Skeletal muscle tissue (tissue), 4 donors: ENCODE measurements around the gene OR2V2. TPM values are rescaled to one million over a fixed set of nuclear protein-coding genes. Genes with fewer than 3 reads are reported as not detected.
"Not testable (repeated sequence)": the region's sequence is repeated elsewhere in the genome, so short reads cannot be mapped to it uniquely, and the experiment has no call there.

Experiments used
- H3K27ac ChIP-seq: one replicate; pipeline ENCODE4 v1.7.0; 2013; ENCODE audit warnings: mild to moderate bottlenecking, low read depth, low read length, inconsistent platforms
- H3K27me3 ChIP-seq, 3 donors: one replicate each; pipeline ENCODE4 v1.7.0; 2013; ENCODE audit warnings: low read length in 3 of 3; ENCODE audit not compliant: control insufficient read depth in 3 of 3, insufficient read depth in 3 of 3
- H3K36me3 ChIP-seq, 3 donors: one replicate each; pipeline ENCODE4 v1.7.0; 2013; ENCODE audit warnings: low read length in 3 of 3; ENCODE audit not compliant: control insufficient read depth in 3 of 3, insufficient read depth in 3 of 3
- H3K4me1 ChIP-seq, 3 donors: one replicate each; pipeline ENCODE4 v1.7.0; 2013; ENCODE audit warnings: low read length in 3 of 3, mild to moderate bottlenecking in 3 of 3; ENCODE audit not compliant: control insufficient read depth in 3 of 3, insufficient read depth in 3 of 3
- H3K4me3 ChIP-seq, 3 donors: one replicate each; pipeline ENCODE4 v1.7.0; 2013; ENCODE audit warnings: low read length in 3 of 3
- H3K9ac ChIP-seq, 3 donors: one replicate each; pipeline ENCODE4 v1.7.0; 2013; ENCODE audit warnings: low read length in 3 of 3, mild to moderate bottlenecking in 3 of 3, moderate library complexity in 2 of 3, low read depth in 1 of 3
- H3K9me3 ChIP-seq, 3 donors: one replicate each; pipeline ENCODE4 v1.7.0; 2013; ENCODE audit warnings: low read length in 3 of 3; ENCODE audit not compliant: control insufficient read depth in 3 of 3
- total RNA-seq: library from RNA; depleted of rRNA; stranded (reverse); fragments of >200 nt; gene quantifications from one replicate; pipeline ENCODE4 v1.2.3, GENCODE V29; 2014
- donor health status: Osteomylitis.

The OR2V2 gene, protein sequence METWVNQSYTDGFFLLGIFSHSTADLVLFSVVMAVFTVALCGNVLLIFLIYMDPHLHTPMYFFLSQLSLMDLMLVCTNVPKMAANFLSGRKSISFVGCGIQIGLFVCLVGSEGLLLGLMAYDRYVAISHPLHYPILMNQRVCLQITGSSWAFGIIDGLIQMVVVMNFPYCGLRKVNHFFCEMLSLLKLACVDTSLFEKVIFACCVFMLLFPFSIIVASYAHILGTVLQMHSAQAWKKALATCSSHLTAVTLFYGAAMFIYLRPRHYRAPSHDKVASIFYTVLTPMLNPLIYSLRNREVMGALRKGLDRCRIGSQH
- not detected for total RNA-seq

- H3K27ac ChIP-seq, H3K9ac ChIP-seq, H3K9me3 ChIP-seq, H3K4me1 ChIP-seq, H3K4me3 ChIP-seq, H3K36me3 ChIP-seq: not testable (repeated sequence)
- H3K27me3 ChIP-seq: peaks cover 24 to 55% (median 40%) of the 10 kb centered on the region in 3 donors
Measured at GRCh38 chr5:181146927-181147636, at the start of gene OR2V2. OR2V2 (plus strand) TSS chr5:181147586; CDS start chr5:181154943, 7,357 bp downstream.

DNA sequence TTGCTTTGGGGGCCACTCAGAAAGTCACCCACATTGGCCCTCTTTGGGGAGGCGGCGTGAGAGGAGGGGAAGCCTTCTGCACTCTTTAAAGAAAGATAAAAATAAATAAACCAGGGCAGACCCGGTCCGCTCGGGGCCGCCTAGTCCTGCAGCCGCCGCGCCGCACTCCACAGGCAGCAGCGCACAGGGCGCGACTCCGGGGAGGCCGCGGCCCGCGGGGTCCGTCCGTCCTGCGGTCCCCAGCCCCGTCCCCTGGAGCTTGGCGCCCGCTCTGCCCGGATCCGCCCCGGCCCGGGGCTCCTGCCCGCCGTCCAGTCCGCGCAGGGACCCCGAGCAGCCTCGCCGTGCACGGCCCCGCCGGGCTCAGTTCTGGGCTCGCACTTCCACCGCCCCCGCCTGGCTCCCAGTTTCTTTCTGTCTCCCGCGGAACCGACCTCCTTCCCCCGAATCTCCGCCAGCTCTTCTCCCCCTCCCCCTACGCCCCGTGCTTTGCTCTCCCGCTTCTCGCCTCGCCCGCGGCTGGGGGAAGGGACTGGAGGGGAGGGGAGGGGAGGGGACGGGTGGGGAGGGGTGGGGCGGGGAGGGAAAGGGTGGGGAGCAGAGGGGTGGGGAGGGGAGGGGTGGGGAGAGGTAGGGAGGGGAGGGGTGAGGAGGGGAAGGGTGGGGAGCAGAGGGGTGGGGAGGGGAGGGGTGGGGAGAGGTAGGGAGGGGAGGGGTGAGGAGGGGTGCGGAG, 49.5 kb upstream of the OR2V2 start:
- not testable (repeated sequence) for H3K9ac ChIP-seq, H3K36me3 ChIP-seq, H3K4me1 ChIP-seq

GRCh38 chr5:181098762-181099601, 48.4 kb upstream of the OR2V2 start:
- Histone ChIP-seq H3K4me3 (no peak overlapping the region), H3K9me3 (no peaks in the 10 kb centered on the region), H3K27ac (no peak overlapping the region), H3K27me3 (peaks cover 18 to 19% (median 19%) of the 10 kb centered on the region in 3 donors), H3K9ac (no peak overlapping the region), H3K4me1 (no peaks in the 10 kb centered on the region), H3K36me3 (no peaks in the 10 kb centered on the region)

More for the DNA sequence above, 49.5 kb upstream of the OR2V2 start:
- not testable (repeated sequence) for H3K4me3 ChIP-seq, H3K9me3 ChIP-seq, H3K27ac ChIP-seq
- peaks cover 18 to 23% (median 19%) of the 10 kb centered on the region in 3 donors for H3K27me3 ChIP-seq

GRCh38 chr5:181099602-181100086, 47.7 kb upstream of the OR2V2 start:
- Histone ChIP-seq H3K9ac (no peak overlapping the region), H3K27ac (no peak overlapping the region), H3K27me3 (peaks cover 21 to 26% (median 22%) of the 10 kb centered on the region in 3 donors), H3K9me3 (no peaks in the 10 kb centered on the region), H3K4me3 (no peak overlapping the region), H3K36me3 (no peaks in the 10 kb centered on the region), H3K4me1 (no peaks in the 10 kb centered on the region)

- Histone ChIP-seq H3K36me3 (no peaks in the 10 kb centered on the region), H3K4me3 (no peak overlapping the region), H3K4me1 (no peaks in the 10 kb centered on the region), H3K9ac (no peak overlapping the region), H3K9me3 (no peaks in the 10 kb centered on the region), H3K27ac (no peak overlapping the region), H3K27me3 (peaks cover 22 to 27% (median 23%) of the 10 kb centered on the region in 3 donors)
Measured at GRCh38 chr5:181100121-181100875, 47.1 kb upstream of the OR2V2 start.

DNA sequence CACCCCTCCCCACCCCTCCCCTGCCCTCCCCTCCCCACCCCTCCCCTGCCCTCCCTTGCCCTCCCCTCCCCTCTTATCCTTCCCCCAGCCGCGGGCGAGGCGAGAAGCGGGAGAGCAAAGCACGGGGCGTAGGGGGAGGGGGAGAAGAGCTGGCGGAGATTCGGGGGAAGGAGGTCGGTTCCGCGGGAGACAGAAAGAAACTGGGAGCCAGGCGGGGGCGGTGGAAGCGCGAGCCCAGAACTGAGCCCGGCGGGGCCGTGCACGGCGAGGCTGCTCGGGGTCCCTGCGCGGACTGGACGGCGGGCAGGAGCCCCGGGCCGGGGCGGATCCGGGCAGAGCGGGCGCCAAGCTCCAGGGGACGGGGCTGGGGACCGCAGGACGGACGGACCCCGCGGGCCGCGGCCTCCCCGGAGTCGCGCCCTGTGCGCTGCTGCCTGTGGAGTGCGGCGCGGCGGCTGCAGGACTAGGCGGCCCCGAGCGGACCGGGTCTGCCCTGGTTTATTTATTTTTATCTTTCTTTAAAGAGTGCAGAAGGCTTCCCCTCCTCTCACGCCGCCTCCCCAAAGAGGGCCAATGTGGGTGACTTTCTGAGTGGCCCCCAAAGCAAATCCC, 46.2 kb upstream of the OR2V2 start:
- not testable (repeated sequence) for H3K27ac ChIP-seq, H3K9me3 ChIP-seq, H3K9ac ChIP-seq, H3K36me3 ChIP-seq, H3K4me3 ChIP-seq, H3K4me1 ChIP-seq
- H3K27me3 ChIP-seq: peaks cover 27 to 33% (median 27%) of the 10 kb centered on the region in 3 donors

GRCh38 chr5:181101930-181102674, 45.3 kb upstream of the OR2V2 start:
- H3K4me3 ChIP-seq, H3K9me3 ChIP-seq, H3K27ac ChIP-seq, H3K9ac ChIP-seq, H3K4me1 ChIP-seq, H3K36me3 ChIP-seq: not testable (repeated sequence)
- peaks cover 32 to 37% (median 35%) of the 10 kb centered on the region in 3 donors for H3K27me3 ChIP-seq

GRCh38 chr5:181104259-181104568, 43.2 kb upstream of the OR2V2 start:
- not testable (repeated sequence) for H3K4me3 ChIP-seq, H3K9ac ChIP-seq, H3K27ac ChIP-seq, H3K9me3 ChIP-seq, H3K4me1 ChIP-seq, H3K36me3 ChIP-seq
- peaks cover 47 to 51% (median 48%) of the 10 kb centered on the region in 3 donors for H3K27me3 ChIP-seq
